GM18951 (cell line): ENCODE data around the gene RALGDS.
"Not testable (repeated sequence)": the region's sequence is repeated elsewhere in the genome, so short reads cannot be mapped to it uniquely, and the experiment has no call there.

Source experiments
- POLR2A ChIP-seq: IDR thresholded peaks from 4 replicates; pipeline ENCODE4 v1.6.1; 2011; ENCODE audit warnings: mild to moderate bottlenecking; ENCODE audit not compliant: insufficient read length, insufficient read depth; ENCODE audit errors: extremely low read depth
- in situ Hi-C: fragments of 300-500 bp; cut with MboI; formaldehyde crosslinking; loops from one replicate; pipeline ENCODE4 v1.12.0; 2022; ENCODE audit warnings: low sequenced_read_pairs, mixed read lengths, inconsistent platforms; ENCODE audit not compliant: unreplicated experiment

RALGDS gene

GRCh38 chr9:133086894-133087293 is 34.1 kb downstream of the RALGDS start:
- in situ Hi-C loops = no loop called here
- no peak for TF ChIP-seq POLR2A

GRCh38 chr9:133086212-133086860 is 34.7 kb downstream of the RALGDS start:
- in situ Hi-C loops = not testable (repeated sequence)

- in situ Hi-C loops = not testable (repeated sequence)
Measured at GRCh38 chr9:133083688-133084087, 37.4 kb downstream of the RALGDS start.

GRCh38 chr9:133081957-133082644 is 38.9 kb downstream of the RALGDS start:
- in situ Hi-C loops = not testable (repeated sequence)

- in situ Hi-C loops = not testable (repeated sequence)
Measured at GRCh38 chr9:133080786-133081779, 40.0 kb downstream of the RALGDS start.

GRCh38 chr9:133080161-133080560 is 40.9 kb downstream of the RALGDS start:
- no peak for TF ChIP-seq POLR2A

GRCh38 chr9:133078486-133078885 is 42.6 kb downstream of the RALGDS start:
- in situ Hi-C loops = no loop called here
- TF ChIP-seq POLR2A = no peak

More at GRCh38 chr9:133080161-133080560, 40.9 kb downstream of the RALGDS start:
- in situ Hi-C loops = no loop called here

GRCh38 chr9:133076691-133077090 is 44.3 kb downstream of the RALGDS start:
- TF ChIP-seq POLR2A = no peak
- in situ Hi-C loops = no loop called here

- in situ Hi-C loops = no loop called here
- no peak for TF ChIP-seq POLR2A
Measured at GRCh38 chr9:133075925-133076630, 45.0 kb downstream of the RALGDS start.

GRCh38 chr9:133074111-133074651 is 46.9 kb downstream of the RALGDS start:
- TF ChIP-seq POLR2A = no peak
- in situ Hi-C loops = no loop called here

GRCh38 chr9:133073086-133074014 is 47.7 kb downstream of the RALGDS start:
- in situ Hi-C loops = no loop called here
- TF ChIP-seq POLR2A = no peak

- in situ Hi-C loops = not testable (repeated sequence)
Measured at GRCh38 chr9:133072210-133072609, 48.8 kb downstream of the RALGDS start.
